HG02870 (cell line): Measurements from ENCODE around the gene FBP1.

Experiments used
- ATAC-seq: cut with Tn5 transposase; IDR thresholded peaks from one replicate; pipeline ENCODE4 v1.9.1; 2021; ENCODE audit warnings: mild to moderate bottlenecking, moderate library complexity; ENCODE audit not compliant: unreplicated experiment

The FBP1 gene

GRCh38 chr9:94657021-94657725 is 17.9 kb upstream of the FBP1 start:
- no peak for ATAC-seq

DNA sequence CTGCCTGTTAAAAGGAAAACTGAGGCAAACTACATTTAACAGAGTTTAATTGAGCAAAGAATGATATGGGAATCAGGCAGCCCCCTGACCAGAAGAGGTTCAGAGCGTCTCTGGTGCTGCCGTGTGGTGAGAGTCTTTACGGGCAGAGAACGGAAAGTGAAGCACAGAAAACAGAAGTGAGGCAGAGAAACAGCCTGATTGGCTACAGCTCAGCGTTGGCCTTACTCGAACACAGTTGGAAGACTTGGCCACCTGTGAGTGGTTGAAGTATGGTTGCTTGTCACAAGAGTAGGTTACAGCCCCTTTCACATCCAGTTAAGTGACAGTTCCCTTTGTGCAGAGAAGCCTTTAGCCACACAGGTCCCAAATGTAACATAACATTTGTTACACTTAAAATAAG is 16.9 kb upstream of the FBP1 start:
- peak; percentile 98 for ATAC-seq

- ATAC-seq, result peak; percentile 21
Measured at GRCh38 chr9:94655739-94656138, 16.4 kb upstream of the FBP1 start.

- ATAC-seq, result no peak
Measured at GRCh38 chr9:94654165-94654894, 15.0 kb upstream of the FBP1 start.

- no peak for ATAC-seq
Measured at GRCh38 chr9:94650949-94651348, 11.6 kb upstream of the FBP1 start.

- no peak for ATAC-seq
Measured at GRCh38 chr9:94649100-94649819, 9.9 kb upstream of the FBP1 start.

- no peak for ATAC-seq
Measured at GRCh38 chr9:94648185-94648584, 8.9 kb upstream of the FBP1 start.

GRCh38 chr9:94645901-94646300 is 6.6 kb upstream of the FBP1 start:
- ATAC-seq, result no peak

GRCh38 chr9:94644543-94644942 is 5.2 kb upstream of the FBP1 start:
- no peak for ATAC-seq

DNA sequence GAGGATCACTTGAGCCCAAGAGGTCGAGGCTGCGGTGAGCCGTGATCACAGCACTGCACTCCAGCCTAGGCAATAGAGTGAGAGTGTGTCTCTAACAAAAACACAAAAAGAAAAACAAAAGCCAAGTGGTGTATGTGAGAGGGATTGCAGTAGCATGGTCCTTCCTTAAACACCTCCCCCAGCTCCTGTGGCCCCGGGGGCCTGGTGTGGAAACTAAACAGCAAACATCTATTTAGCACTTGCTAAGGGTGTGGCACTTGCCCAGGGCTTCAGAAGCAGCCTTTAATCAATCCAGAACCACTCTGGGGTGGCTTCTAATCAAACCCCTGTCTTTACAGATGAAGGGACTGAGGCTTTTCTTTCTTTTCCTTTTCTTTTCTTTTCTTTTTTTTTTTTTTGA is 4.4 kb upstream of the FBP1 start:
- ATAC-seq, result no peak

GRCh38 chr9:94643176-94643575 is 3.9 kb upstream of the FBP1 start:
- ATAC-seq, result no peak

DNA sequence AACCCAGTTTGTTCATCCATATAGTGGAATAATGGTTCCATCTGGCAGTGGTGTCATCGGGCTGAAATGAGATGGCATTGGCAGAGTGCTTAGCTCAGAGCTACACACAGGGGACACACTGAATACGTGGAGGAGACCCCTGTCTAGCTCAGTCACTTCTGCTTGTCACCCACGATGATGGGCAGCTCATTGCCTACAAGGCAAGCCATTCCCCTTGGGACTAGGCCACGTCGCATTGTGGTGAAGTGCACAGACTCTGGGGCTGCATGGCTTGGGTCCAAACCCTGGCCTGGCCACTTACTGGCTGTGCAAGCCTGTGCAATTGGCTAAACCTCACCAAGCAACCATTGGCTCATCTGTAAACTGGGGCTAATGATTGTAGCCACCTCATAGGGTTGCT is 3.2 kb upstream of the FBP1 start:
- ATAC-seq, result no peak

DNA sequence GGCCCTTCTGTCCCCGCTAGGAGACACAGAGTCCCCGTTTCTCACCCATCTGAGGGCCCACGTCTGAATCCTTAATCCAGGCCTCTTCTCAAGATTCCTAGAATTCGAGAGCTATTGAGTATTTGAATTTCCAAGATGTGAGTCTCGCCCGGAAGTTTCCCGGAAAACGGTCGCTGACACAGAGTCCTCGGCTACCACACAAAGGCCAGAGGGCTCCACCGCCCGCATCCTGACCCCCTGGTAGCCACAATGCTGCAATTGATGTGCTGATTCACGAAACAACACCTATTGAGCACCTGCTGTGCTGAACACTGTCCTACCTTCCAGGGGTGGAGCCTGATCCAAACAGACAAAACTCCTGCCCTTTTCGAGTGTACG is 670 bp upstream of the FBP1 start:
- ATAC-seq, result no peak

DNA sequence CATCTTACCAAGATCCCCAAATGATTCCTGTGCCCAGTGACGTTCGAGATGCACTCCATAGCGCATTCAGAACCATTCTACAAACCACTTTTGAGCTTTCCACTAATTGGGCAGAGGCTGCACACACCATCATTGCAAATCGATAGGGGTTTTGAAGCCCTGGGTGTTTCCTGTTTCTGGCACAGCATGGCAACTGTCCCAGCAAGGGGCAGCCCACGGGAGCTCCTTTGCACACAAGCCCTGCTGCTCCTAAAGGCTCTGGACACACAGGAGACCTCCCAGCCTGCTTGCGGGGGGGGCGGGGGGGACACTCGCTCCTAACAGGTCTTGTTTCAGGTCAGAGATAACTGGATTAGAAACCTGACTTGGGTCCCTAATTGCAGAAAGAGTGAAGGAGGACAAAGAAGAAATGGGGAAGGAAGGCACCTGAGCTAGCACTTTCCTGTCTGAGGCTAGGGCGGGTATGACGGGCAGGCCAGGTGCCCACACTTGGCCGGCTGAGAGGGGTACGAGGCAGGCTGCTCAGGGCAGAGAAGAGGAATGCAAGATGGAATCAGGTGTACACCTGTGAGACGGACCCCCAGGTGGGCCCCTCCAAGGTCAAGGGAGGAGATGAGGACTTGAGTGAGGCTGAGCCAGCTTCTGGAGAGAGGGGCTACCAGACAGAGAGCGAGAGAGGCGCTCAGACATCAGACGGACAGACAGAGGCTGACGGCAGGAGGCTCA is 820 bp downstream of the FBP1 start:
- ATAC-seq, result no peak

DNA sequence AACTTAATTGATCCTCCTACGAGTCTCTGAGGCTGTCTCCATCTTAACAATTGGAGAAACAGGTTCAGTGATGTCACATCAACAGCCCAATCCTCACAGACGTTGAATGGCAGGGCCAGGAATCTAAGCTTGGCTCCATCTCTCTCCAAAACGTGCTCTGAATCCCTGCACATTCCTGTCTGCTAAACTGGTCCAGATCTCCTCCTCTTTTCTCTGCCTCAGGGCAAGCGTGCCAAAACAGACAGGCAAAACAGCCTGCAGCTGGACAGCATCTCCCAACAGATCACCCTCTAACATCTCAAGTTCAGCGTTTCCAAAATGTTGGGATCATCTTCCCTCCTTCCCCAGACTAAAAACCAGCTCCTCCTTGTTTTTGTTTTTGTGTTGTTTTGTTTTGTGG is 6.6 kb downstream of the FBP1 start:
- no peak for ATAC-seq

DNA sequence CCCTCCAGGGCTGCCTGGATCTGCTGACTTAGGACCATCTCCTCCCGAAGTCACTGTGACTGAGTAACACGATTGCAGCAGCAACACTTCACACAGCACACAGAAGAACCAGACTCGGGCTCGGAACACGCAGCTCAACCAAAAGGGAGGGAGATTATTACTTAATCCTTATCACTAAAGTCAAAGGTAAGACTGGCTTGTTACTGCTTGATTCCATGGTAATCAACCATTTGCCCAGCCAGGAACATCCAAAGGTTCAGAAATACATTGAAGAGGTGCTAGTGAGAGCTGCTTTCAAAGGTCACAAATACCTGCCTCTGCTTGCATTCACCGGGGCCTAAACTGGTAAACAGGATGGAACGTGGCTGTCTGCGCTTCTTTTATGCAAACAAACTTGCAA is 7.7 kb downstream of the FBP1 start:
- ATAC-seq, result no peak

DNA sequence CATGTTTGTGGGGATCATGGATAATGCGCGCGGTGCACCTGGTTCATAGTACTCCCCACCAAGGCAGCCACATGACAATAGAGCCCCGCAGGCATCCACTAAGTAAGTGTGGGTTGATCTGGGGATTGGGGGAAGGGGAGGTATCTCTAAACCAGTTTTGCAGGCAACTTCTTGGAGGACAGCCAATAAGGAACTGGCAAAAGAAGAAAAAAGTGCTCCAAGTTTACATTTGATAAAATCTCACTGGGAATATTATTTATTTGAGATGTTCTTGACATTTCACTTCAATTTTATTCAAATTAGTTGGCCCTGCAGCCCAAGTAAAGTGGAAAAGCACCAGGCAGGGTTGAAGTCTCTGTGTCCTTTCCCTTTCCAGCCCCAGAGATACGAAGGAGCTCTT is 8.5 kb downstream of the FBP1 start:
- ATAC-seq, result no peak

DNA sequence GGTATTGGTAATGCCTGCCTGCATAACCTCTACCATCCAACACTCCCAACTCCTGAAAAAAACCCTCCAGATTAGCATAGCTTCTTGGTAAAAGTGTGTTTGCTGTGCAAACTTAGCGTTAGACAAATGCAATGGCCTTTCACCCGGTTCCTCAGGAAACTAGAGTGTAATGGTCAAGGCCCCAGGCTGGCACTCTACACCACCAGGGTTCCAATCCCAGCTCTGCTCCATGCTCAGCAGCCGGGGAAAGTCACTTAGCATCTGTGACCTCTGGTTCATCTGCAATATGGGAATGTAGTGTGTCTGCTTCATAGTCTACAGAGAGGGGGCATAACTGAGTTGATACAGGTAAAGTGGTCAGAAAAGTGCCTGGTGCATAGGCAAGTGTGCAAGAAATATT is 9.0 kb downstream of the FBP1 start:
- no peak for ATAC-seq

DNA sequence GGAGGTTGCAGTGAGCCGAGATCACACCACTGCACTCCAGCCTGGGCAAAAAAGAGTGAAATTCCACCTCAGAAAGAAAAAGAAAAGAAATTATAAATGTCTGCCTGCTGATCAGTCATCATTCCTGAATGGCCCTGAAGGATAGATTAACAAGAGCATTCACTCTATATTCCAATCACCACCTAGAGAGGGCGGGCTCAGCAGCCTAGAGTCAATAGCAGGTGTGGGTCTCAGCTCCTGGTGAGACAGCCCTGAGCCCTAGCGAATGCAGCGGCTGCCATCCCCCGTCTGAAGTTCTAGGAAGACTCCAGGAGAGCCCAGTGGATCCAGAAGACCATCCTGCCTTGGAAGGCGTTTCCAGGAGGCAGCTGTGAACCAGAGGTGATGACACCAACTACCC is 12.0 kb downstream of the FBP1 start:
- no peak for ATAC-seq

DNA sequence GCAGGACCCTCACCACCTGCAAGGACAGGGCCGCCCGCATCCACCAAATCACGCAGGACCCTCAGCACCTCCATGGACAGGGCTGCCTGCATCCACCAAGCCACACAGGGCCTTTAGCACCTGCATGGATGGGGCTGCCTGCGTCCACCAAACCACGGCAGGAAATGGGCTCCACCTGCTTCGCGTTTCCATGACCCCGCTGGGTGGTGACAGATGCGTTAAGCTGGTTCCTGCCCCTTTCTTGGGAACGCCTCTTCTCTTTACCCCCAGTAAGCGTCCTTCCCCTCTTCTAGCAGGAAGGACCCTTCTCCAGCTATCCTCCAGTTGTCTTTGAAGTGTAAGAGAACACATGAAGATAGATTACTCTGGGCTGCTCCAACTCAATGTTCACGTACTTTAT is 13.5 kb downstream of the FBP1 start:
- no peak for ATAC-seq

DNA sequence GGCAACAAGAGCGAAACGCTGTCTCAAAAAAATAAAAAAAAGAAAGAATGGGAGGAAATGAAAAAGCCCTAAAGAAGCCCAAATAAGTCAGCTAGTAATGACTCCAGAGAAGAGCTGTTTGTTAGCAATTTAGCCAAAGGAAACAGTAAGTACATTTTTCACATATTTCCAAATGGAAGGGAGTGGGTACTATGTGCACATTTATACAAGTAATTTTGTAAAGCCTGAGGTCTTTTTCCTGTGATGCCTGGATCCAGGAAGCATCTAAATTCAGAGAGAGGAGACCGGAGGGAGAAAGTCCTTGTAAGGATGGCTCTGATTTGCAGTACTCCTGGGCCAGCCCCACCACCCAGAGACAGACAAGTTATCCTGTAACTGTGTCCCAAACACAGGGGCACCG is 14.7 kb downstream of the FBP1 start:
- ATAC-seq, result no peak
